ENCODE data around the gene GSG1L.

GSG1L gene

DNA sequence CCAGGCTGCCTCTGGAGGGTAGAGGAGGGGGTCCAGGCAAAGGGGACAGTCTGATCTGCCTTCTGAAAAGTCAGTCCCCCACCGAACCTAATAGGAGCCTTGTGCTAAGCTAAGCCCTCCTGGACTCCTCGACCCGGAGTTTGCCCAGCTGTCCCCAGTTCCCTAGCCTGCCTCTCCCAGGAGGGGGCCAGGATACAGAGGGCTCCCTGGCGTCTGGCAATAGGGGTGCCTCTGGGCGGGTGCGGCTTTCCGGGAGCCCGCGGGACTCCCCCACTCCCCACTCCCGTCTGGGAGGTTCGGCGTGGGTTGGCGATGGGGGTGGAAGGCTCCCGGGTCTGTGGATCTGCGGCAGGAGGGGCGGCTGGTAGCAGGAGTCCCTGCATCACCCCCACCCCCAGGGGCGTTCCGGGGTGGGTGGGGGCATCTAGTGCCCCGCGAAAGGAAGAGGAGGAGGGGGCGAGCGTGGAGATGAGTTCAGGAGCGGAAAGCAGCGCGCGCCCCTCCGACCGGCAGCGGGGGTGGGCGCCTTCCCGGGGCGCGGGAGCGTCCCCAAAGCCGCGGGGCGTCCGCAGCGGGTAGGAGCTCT is 1.2 kb downstream of the GSG1L start:
- DNase-seq, result no peak

DNA sequence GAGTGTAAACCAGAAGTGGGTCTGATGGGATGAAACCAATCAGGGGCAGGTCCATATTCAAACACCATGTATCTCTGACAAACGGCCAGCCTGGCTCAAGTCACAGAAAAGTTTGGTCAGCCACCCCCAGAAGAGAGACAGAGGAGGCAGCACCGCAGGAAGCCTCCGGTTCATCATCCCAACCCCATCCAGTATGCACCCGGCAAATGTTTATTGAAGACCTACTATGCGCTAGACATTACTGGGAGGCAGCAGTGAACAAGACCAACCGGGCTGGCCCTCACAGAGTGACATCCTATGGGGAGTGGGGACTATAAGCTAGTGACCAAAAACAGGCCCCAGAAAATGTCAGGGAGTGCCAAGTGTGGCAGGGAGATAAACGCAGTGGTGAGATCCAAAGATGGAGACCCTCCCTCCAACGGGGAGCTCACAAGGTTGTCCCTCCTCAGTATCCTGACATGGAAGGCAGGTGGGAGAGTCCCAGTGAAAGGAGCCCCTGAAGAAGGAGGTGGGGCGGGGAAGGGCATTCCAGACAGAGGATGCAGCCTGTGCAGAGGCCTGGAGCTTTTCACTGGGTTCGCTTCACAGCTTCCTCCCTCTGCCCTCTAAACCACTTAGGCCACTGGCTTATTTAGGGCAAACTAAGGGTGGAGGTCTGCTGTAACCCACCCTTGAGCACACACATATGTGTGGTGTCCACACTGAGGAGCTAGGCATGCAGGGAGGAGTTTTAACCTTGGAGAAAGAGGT is 2.0 kb downstream of the GSG1L start:
- no peak for DNase-seq

DNA sequence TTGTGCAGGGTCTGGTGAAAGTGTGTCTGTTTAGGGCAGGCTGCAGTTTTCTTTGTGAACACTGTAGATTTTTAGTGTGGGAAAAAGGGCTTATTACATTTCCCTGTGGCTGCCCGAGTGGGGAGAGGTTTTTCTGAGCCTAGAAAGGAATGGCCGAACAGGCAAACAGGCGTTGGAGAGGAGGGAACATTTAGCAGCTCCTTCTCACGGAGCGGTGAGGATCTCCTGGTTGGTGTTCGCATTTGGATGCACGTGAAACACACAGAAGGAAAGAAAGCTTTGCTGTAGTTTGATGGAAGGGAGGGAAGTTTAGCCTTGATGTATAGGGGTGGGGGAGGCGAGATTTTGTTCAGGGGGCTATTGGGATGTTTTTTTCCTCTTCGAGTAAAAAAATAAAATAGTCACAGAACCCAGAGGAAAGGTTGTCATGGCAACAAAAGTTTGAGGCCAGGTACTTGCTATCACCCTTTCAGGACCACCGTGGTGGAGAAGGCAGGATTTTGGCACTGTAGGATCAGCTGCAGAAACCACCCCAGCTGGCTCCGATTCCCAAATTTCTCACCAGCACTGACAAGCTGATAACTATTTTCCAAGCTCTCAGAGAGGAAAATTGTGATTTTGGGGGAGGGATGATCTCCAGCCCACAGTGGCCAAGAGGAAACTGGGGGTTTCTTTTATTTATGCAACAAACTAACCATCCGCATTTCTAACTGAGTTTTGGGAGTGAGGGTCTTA is 3.5 kb downstream of the GSG1L start:
- no peak for DNase-seq

DNA sequence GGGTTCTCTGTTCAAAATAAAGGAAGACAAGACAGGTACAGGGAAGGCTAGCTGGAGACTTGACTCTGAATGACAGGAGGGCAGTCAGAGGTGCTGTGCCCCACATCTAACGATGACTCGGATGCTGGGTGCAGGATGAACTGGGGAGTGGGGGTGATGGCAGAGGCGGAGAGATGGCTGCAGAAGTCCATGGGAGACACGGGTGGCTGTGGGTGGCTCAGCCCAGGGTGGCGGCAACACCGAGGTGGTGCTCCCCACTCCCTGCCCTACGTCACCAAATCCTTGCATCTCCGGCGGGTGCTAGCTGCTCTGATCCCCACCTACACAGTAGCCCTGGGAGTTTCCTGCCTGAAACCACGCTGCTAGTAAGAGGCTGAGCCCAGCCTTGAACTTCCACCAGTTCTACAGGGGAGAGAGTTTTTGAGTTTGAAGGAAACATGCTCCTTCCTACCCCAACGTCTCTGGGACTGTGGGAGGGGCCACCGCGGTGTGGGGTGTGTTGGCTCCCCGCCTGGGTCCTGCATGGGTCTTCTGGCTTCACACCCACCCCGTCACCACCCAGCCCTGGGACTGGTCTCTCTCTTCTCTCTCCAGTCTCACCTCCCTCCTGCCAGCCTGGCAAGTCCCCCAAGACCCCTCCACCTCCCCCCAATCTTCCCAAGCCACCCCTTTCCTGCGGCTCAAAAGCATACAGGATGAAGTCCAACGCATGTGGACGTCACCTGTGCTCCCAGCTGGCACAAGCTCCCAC is 4.5 kb downstream of the GSG1L start:
- DNase-seq, result no peak

DNA sequence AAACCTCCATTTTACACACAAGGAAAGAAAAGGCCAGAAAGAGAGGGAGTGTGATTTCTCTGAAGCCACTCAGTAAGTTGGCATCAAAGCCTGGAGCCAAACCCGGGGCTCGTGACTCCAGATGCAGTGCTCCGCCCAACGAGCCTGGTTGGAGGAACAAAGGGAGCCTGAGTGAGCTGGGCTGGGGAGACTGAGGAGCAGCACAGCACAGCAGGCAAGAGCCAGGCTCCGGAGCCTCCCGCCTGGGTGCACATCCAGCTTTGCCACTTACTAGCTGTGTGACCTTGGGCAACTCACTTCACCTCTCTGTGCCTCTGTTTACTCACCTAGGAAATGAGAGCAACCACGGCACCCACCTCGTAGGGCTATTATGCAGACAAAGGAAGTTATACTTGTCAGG is 5.6 kb downstream of the GSG1L start:
- DNase-seq, result no peak

DNA sequence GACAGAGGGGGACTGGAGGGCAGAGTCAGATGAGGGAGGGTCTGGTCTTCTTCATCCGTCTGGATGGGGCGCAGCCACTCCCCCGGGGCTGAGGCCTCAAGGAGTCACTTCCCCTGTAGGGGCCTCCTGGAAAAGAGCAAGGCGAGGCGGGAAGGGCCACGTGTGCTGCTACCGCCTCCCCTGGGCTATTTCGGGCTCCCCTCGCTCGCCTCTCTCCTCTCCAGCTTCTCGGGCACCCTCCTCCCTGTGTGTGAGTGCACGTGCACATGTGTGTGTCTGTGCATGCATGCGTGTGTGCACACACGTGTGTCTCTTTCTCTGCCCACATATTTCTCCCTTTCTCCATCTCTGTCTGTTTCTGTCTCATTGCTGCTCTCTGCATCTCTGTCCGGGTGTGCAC is 10.1 kb downstream of the GSG1L start:
- DNase-seq, result no peak

DNA sequence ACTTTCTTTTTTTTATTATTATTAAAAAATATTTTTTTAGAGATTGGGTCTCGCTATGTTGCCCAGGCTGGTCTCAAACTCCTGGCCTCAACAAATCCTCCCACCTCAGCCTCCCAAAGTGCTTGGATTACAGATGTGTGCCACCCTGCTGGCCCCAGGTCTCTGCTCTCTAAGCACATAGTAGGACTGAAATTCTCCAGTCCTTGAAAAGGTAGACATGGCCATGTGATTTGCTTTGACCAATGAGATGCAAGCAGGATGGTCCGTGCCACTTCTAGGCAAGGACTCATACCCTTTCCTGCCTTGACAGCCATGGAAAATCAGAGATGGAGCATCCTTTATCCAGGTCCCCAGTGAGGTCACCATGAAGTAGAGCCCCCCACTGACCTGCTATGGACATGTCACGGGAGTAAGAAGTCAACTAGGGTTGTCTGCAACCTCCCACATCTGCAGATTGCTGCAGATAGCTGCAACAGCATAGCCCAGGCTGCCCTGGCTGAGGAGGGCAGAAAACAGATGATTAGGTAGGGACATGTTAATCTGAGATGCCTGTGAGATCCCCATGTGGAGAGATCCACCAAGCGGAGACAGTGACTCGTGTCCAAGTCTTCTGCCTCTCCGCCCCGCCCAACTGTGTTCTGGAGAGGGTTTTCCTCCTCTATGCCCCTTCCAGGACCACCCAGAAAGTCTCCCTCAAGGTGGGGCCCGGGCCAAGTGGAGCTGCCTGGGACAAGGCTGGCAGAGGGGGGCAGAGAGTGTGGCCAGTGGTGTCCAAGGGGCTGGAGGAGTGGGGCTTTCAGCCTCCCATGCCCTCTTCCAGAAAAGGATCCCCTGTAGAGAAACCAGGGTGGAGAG is 11.0 kb downstream of the GSG1L start:
- no peak for DNase-seq

DNA sequence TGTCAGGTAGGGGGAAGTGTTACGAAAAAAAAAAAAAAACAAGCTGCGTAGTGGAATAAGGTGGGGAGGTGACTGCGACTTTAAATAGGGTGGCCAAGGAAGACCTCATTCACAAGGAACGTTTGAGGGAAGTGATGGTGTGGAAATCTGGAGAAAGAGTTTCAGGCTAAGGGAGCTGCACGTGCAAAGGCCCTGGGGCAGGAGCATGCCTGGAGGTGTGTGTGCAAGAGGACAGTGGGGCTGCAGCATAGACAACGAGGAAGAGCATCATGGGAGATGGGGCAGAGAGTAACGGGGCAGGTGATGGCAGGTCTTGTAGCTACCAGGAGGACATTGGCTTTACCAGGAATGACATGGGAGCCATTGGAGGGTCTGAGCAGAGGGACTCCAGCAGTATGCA is 12.0 kb downstream of the GSG1L start:
- DNase-seq, result no peak

DNA sequence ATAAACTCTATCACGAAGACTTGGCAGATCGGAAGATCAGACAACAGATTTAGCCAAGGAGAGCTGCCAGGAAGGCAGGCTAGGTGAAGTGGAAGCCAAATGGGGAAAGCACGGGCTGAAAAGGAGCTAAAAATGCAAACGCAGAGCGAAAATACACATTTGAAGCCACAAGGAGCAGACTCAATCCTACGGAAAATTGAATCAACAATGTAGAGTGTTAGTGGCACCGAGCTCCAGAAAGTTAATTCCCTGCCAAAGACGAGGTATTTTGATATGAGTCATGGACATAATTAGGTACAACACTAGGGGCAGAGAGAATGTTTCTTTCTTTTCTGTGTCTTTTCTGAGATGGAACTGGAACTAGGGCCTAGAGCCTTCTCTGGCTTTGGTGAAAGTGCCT is 20.7 kb downstream of the GSG1L start:
- peak; percentile 17 for DNase-seq

DNA sequence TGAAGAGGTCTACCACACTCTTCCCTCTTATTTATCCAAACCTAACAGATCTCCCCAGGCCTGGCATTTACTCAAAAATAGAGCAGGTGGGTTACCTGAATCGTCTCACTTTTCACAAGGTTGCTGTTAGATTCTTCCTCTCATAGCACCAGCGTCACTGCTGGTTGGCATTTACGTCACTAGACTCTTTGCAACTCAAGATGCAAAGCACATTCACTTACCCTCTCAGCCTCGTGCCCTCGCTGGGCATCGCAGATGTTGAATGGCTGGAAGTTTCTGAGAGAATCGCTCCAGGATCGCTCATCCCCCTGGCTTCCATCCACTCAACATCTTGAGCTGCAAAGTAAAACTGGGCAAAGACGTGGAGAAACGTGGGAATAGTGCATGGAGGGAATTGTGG is 21.9 kb downstream of the GSG1L start:
- no peak for DNase-seq

DNA sequence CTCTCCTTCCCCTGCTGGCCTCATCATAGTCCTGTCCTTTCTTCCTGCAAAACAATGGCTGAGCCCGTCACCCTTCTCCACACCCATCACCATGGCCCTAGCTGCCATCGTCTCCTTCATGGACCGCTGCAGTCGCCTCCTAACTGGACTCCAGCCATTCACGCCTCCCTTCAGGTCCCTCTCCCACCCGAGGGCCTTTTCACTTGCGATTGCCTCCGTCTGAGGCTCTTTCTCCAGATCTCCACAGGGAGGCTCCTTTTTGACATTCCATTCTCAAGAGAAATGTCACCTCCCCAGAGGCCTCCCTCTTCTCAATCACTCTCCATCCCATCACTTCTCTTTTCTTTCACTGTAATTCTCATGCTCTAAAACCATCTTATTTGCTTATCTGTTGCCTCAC is 23.5 kb downstream of the GSG1L start:
- no peak for DNase-seq

DNA sequence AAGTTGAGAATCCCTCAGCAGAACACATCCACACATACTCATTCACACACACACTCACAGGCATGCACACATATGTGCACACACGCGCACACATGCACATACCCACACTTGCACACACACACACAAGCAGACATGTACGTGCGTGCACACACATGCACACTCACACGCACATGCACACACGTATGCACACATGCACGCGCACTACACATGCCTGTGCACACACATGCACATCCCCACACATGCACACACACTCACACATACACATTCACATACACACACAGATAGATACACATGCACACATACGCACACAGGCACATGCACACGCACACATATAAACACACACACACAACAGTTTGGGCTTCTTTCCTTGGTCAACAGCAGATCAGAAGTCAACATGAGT is 24.0 kb downstream of the GSG1L start:
- no peak for DNase-seq

DNA sequence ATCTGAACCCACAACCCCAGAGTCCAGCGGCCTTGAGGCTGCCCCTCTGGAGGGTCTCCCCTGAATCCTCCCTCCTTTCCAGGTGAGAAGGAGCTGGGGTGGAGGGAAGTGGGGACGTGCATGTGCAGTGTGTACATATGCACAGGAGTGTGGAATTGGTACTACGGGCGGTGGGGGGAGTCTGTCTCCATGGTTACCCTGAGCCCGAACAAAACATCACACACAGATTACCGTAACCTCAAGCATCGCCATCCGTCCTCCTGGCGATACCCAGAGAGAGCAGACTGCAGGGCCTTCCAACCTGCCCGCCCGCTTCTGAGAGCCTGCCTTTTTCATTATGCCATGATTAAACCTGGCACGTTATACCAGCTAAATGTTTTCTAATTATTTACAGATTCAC is 25.1 kb downstream of the GSG1L start:
- DNase-seq, result no peak

DNA sequence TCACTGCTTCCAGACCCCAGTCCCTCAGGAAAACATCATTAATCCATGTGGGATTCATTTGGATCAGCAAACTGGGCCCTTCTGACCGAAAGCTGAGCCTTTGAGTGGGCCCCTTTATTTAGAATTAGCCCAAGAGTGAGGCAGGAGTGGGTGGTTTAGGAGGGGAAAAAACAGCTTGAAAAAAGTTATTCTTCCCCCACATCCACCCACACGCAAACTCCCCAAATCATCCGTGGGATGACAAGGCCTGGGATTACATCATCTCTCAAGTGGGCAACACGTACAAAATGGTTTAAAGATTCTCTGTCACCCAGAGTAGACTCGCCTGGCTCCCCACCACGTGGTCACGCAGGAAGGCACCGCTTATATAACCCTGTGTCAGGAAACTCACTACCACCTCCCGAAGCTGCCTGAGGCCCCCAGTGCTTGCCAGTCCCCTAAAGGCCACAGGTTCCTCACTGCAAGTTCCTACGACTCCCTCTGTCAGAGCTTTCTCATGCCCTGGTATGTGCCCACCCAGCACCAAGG is 27.6 kb downstream of the GSG1L start:
- no peak for DNase-seq

DNA sequence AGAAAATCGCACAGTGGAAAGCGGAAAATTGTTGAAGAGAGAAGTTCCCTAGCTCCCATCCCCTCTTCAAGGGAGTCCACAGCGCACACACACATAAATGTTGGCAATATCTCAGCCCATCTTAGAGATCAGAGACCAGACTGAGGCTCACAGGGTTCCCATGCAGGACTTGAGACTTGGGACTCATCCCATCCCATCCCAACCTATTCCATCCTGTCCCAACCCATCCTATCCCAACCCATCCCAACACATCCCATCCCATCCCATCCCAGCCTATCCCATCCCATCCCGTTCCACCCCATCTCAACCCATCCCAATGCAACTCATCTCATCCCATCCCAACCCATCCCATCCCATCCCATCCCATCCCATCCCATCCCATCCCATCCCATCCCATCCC is 29.6 kb downstream of the GSG1L start:
- no peak for DNase-seq

DNA sequence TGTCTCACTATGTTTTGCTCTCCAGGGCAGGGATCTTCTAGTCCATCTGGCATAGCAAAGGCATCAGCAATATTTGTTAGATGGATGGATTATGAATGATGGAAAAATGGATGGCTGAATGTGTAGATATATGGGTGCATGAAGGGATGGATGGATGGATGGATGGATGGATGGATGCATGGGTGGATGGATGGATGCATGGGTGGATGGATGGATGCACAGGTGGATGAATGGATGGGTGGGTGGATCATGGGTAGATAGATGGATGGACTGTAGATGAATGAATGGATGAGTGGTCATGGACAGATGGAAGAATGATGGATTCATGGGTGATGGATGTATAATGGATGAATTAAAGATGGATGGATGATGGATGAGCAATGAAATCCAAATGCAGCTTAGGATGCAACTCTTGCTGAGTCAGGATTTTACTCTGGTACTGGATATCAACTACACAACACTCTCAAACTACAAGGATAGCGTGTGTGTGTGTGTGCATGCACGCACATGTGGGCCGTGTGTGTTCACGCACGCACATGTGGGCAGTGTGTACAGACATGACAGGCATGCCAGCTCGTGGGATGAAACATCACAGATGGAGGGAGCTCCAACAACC is 34.0 kb downstream of the GSG1L start:
- no peak for DNase-seq

DNA sequence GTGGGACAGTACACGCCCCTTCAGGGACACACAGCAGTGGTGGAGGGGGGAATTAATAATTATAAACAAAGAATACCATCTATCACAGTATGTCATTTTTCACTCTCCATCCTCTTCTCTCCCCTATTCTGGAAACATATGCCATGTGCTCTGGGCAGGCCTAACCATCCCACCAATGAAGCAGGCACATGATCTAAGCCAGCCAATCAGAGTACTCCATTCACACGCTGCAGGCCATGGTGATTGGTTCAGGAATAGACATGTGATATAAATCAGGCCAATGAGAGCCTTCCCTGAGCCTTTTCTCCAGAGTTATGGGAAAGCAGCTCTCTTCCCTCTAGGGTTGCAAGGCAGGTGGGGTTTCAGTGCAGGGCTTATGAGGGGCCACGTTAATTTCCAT is 36.5 kb downstream of the GSG1L start:
- no peak for DNase-seq

DNA sequence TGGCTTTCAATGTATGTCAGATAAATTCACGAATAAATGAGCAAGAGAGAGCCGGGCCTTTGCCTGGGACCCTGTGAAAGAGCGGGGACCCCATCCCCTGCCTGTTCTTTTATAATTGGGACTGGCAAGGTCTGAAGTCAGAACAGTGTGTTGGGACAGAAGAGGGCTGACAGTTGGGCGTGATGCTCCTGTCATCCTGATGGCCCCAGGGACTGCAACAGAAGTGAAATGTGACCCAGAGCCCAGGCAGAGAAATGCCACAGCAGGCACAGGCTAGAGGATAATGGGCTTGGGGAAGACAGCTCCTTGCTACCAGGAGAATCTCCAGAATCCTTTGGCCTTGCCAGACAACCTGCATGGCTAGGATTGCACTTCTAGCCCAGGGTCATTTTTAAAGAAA is 37.9 kb downstream of the GSG1L start:
- DNase-seq, result no peak

DNA sequence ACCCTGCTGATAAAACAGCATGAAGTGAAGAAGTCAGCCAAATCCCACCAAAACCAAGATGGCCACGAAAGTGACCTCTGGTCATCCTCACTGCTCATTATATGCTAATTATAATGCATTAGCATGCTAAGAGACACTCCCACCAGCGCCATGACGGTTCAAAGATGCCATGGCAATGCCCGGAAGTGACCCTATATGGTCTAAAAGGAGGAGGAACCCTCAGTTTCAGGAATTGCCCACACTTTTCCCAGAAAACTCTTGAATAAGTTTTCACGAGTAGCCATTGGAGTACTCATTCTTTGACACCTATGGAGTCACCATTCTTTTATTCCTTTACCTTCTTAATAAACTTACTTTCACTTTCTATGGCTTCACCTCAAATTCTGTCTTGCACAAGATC is 44.3 kb downstream of the GSG1L start:
- no peak for DNase-seq

DNA sequence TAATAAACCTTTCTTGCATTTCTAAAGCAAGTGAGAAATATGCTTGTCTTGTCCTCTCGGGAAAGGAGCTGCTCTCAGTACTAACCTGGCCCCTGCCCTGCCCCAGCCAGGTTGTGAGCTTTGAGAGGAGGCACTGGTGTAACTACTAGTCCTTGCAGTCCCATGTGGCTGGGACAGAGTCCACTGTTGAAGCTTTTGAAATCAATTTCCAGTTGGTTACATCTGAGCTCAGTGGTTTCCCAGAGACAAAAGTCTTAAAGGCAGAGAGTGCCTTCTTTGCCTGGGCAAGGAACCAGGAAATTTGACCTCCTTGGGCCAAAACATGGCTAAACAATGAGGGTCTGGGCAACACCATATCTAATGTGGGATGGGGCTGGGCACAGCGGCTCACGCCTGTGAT is 48.7 kb downstream of the GSG1L start:
- DNase-seq, result no peak

DNA sequence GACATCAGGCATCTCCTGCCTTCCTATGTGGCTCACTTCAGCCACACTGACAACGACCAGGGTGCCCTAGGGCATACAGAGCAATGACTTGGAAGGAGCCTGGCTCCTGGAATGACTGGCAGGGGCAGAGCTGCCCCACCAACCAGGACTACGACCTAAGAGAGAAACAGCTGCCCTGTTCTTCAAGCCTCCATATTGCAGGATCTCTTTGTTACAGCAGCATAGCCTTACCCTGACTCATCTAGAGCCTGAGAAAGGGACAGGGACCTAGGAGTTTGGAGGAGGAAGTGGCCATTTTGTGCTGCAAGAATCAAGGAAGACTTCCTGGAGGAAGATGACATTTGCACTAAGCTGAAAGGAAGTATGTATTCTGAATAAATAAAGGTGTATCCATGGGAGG is 49.6 kb downstream of the GSG1L start:
- DNase-seq, result no peak

DNA sequence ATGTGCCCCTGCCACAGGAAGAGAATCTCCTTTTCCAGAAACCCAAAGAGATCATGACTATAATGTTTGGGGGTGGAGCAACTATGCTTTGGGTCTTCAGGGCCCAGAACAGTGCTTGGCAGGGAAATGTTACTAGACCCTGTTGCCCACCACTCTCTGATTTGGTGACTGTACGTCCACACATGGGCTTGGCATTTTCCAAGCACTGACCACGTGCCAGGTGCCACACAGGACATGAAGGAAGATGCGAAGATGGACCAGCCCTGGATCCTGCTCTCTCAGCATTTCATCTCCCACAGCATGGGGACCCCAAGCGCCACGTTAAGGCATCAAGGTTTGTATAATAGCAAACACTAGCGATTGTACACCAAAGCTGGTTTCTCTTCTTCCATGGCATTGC is 50.1 kb downstream of the GSG1L start:
- no peak for DNase-seq
